Neutrophil (primary cell): ENCODE data around the gene NLRP6.
"Not testable (repeated sequence)": the region's sequence is repeated elsewhere in the genome, so short reads cannot be mapped to it uniquely, and the experiment has no call there.

ENCODE experiments used
- H3K27ac ChIP-seq: fragments of 200-600 bp; sonication (generic); 2 replicates; pipeline ENCODE4 v1.5.1; 2016; ENCODE audit warnings: mild to moderate bottlenecking, moderate library complexity
- H3K27me3 ChIP-seq: fragments of 200-600 bp; sonication (generic); 2 replicates; pipeline ENCODE4 v1.6.0; 2016; ENCODE audit warnings: mild to moderate bottlenecking
- H3K36me3 ChIP-seq: fragments of 200-600 bp; sonication (generic); 2 replicates; pipeline ENCODE4 v1.5.1; 2017
- H3K4me1 ChIP-seq, 2 experiments: fragments of 200-600 bp in 1 of 2; sonication (generic) in 1 of 2; 1 replicate in 1 of 2; 2 replicates in 1 of 2; pipeline versions ENCODE4 v1.5.1 to v1.6.1; 2013 to 2016; ENCODE audit warnings: low read depth in 1 of 2, low read length in 1 of 2, mild to moderate bottlenecking in 1 of 2, moderate library complexity in 1 of 2; ENCODE audit not compliant: control insufficient read depth in 1 of 2, insufficient read depth in 1 of 2
- H3K4me3 ChIP-seq, 2 experiments: fragments of 200-600 bp in 1 of 2; sonication (generic) in 1 of 2; 1 replicate in 1 of 2; 2 replicates in 1 of 2; pipeline ENCODE4 v1.5.1; 2013 to 2016; ENCODE audit warnings: low read depth in 1 of 2, low read length in 1 of 2, mild to moderate bottlenecking in 1 of 2, moderate library complexity in 1 of 2
- H3K9me3 ChIP-seq: fragments of 200-600 bp; sonication (generic); 2 replicates; pipeline ENCODE4 v1.5.1; 2016
- CTCF ChIP-seq: fragments of 200-600 bp; sonication (generic); IDR thresholded peaks from 2 replicates; pipeline ENCODE4 v1.5.1; 2016; ENCODE audit warnings: antibody characterized with exemption

Gene NLRP6

DNA sequence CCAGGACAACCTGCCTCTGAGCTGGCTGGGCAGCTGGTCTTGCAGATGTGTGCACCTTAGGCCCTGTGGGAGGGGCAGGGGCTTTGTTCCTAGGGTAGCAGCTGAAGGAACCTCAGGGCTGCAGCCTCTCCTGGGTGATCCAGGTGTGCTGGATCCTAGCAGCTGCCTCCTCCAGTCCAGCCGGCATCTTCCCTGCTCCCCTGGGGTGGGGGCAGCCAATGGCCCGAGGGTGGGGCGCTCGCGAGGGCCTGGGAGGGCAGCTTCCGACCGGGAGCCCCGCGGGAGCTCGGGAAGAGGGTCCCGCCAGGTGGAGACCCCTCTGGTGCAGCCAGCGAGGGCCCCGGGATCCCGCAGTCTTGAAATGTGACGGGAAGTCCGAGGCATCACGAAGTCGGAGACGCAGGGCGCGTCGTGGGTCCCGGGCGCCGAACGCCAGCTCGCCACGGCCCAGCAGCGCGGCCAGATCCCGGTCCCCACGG is 37.3 kb downstream of the NLRP6 start:
- Histone ChIP-seq H3K4me3 (peak overlapping the region; percentile 80 to 98), H3K27me3 (peaks cover 31% of the 10 kb centered on the region), H3K9me3 (no peaks in the 10 kb centered on the region), H3K27ac (peak overlapping the region; percentile 95), H3K4me1 (peaks cover 62 to 66% of the 10 kb centered on the region in 2 experiments), H3K36me3 (peaks cover 22% of the 10 kb centered on the region)
- TF ChIP-seq CTCF: no peak

- Histone ChIP-seq H3K36me3 (peaks cover 22% of the 10 kb centered on the region), H3K27me3 (peaks cover 33% of the 10 kb centered on the region), H3K27ac (peak overlapping the region; percentile 95), H3K4me3 (peak overlapping the region; percentile 80 to 98), H3K4me1 (peaks cover 63 to 72% of the 10 kb centered on the region in 2 experiments), H3K9me3 (no peaks in the 10 kb centered on the region)
- no peak for TF ChIP-seq CTCF
Measured at GRCh38 chr11:316031-316701, 38.0 kb downstream of the NLRP6 start.

DNA sequence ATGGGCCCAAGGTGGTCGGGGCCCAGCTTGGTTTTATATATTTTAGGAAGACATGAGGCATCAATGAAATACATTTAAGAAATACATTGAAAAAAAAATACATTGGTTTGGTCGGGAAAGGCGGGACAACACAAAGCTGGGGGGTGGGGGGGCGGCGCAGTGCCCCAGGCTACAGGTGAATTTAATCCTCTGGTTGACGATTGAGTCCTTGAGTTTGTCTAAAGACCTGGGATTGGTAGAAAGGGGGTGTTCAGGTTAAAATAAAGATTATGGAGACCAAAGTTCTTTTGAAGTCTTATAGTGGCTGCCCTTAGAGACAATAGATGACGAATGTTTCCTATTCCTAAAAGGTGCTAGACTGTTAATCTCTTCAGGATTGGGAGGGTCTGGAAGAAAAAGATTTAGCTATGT is 38.7 kb downstream of the NLRP6 start:
- peaks cover 22% of the 10 kb centered on the region for H3K36me3 ChIP-seq
- peaks cover 60 to 68% of the 10 kb centered on the region in 2 experiments for H3K4me1 ChIP-seq
- H3K27me3 ChIP-seq: peaks cover 33% of the 10 kb centered on the region
- peak overlapping the region; percentile 95 for H3K27ac ChIP-seq
- H3K4me3 ChIP-seq: peak overlapping the region; percentile 80 to 98
- no peaks in the 10 kb centered on the region for H3K9me3 ChIP-seq
- no peak for TF ChIP-seq CTCF

DNA sequence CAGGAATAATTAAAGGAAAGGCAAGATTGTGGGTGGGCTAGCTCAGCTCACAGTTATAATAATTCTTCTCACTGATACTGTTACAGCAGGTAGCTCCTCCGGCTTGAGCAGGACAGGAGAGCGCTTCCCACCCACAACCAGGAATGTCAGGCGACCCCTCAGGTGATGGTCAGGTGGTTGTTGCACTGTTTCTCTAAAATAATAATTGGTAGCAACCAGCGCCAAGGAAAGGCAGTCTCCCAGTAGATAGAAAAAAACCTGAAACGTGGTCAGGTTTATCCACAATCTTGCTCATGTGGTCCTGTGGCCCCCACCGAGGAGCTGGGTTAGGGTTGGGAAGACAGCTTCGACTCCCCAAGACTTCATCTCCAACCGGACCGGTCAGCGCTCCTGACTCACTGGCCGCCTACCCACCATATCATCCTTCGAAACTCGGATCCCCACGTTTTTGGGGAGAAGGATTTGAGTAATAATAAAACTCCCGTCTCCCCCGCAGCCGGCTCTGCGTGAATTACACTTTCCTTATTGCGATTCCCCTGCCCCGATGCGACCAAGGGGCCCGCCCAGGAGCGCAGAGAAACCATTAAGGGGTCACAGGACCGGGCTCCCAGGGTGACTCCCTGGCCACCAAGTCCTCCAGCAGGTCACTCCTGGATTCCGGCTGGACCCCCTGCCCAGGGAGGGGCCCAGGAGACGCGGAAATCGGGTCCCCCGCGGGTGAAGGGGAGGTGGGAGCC is 39.6 kb downstream of the NLRP6 start:
- Histone ChIP-seq H3K4me1 (peaks cover 51 to 58% of the 10 kb centered on the region in 2 experiments), H3K27ac (peak overlapping the region; percentile 95), H3K36me3 (peaks cover 22% of the 10 kb centered on the region), H3K27me3 (peaks cover 33% of the 10 kb centered on the region), H3K4me3 (peak overlapping the region; percentile 80 to 98)
- H3K9me3 ChIP-seq: not testable (repeated sequence)

DNA sequence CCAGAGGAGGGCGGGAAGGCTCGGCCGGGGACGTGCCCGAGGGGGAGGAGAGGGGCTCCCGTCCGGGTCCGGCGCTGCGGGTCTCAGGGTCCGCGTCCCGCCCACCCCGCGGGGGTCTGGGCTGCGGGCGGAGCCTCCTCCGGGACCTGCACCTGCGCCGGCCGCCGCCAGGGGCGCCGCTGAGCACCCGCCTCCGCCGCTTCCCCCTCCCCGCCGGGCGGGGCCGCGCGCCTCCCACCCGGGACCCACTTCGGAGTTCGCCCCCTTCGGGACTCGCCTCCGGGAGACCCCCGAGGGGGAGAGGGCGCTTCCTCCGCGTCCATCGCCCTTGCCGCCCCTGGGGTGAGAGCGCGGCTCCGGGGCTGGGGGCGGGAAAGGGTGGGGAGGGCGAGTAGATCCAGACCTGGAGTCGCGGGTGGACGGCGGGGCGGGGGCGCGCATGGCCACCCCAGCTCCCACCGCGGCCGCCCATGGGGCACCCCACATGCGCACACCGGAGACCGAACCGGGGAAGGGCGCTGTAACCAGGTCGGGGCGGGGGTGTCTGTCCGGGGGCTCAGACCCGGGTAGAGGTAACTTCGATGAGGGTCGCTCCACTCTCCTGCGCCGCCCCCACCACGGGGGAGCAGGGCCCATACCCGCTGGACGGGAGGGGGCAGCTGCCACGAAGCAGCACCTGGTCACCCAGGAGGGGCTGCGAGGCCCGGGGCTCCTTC is 40.4 kb downstream of the NLRP6 start:
- H3K36me3 ChIP-seq: peaks cover 22% of the 10 kb centered on the region
- peak overlapping the region; percentile 78 for H3K27ac ChIP-seq
- H3K9me3 ChIP-seq: not testable (repeated sequence)
- H3K4me1 ChIP-seq: peaks cover 43 to 51% of the 10 kb centered on the region in 2 experiments
- peaks cover 33% of the 10 kb centered on the region for H3K27me3 ChIP-seq
- H3K4me3 ChIP-seq: peak overlapping the region; percentile 80 to 98

GRCh38 chr11:319121-319887 is 41.1 kb downstream of the NLRP6 start:
- H3K27ac ChIP-seq: peak overlapping the region; percentile 78

DNA sequence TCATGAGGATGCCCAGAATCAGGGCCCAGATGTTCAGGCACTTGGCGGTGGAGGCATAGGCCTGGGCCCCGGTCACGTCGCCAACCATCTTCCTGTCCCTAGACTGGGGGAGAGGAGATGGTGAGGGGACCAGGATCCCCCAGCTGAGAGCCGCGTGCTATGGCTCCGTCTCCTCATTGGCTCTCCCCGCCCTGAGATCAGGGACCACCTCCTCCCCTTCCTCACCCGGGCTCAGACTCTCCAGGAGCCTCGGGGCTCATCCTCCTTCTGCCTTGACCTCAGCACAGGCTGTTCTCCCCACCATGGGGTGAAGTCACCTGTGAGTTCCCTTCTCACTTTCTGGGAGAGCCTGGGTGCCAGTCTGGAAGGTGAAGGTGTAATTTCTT is 41.7 kb downstream of the NLRP6 start:
- peaks cover 22% of the 10 kb centered on the region for H3K36me3 ChIP-seq
- H3K4me1 ChIP-seq: peaks cover 40 to 51% of the 10 kb centered on the region in 2 experiments
- H3K9me3 ChIP-seq: not testable (repeated sequence)
- peaks cover 33% of the 10 kb centered on the region for H3K27me3 ChIP-seq
- H3K4me3 ChIP-seq: peak overlapping the region; percentile 63 to 68
- peak overlapping the region; percentile 78 for H3K27ac ChIP-seq

More at GRCh38 chr11:319121-319887, 41.1 kb downstream of the NLRP6 start:
- not testable (repeated sequence) for H3K9me3 ChIP-seq
- peaks cover 41 to 46% of the 10 kb centered on the region in 2 experiments for H3K4me1 ChIP-seq
- peaks cover 22% of the 10 kb centered on the region for H3K36me3 ChIP-seq
- peaks cover 33% of the 10 kb centered on the region for H3K27me3 ChIP-seq
- peak overlapping the region; percentile 63 to 68 for H3K4me3 ChIP-seq
